SU-DHL-6 (cell line): Measurements from ENCODE around the gene KCNC4.

Experiments
- EZH2phosphoT487 ChIP-seq: fragments of 200-600 bp; sonication (generic), shearing (Covaris generic); conservative IDR thresholded peaks from 2 replicates; pipeline ENCODE4 v1.6.1; 2018; ENCODE audit warnings: mild to moderate bottlenecking, antibody characterized with exemption, low read length, moderate library complexity, mixed read lengths
- TF ChIP-seq, protein P1 (sequence below): fragments of 200-600 bp; sonication (generic); IDR thresholded peaks from one replicate; pipeline ENCODE4 v1.5.1; 2017; ENCODE audit warnings: antibody characterized with exemption, mild to moderate bottlenecking, low read length, moderate library complexity; ENCODE audit not compliant: insufficient read depth, poor library complexity, severe bottlenecking

DNA sequence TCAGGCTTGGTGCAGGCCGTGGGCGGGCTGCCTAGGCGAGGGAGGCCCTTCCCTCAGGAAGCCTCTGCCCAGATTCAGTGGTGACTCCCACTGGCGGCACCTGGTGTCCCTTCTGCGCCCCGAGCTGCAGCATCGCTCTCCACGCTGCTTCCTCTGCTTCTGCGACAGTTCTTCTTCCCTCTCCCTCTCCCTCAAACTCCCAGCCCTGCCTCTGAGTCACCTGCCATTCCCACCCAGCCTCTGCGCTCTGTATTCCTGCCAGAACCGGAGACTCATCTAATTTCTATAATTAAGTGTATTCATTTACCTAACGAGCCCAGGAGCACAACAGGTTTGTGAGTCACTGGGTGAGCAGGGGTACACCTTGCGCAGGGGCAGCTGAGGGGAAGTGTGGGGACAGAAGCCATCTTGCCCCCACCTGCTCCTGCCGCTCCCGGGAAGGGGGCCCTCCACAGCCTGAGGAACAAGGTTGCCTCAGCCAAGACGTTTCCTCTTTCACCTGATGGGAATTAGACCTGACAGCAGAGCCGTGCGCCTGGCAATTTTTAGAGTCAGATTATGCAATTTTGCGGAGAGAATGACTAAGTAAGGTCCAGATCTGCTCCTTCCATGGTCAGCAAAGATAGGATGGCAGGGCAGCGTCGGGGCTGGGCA is 19.4 kb downstream of the KCNC4 start:
- TF ChIP-seq, protein P1, sequence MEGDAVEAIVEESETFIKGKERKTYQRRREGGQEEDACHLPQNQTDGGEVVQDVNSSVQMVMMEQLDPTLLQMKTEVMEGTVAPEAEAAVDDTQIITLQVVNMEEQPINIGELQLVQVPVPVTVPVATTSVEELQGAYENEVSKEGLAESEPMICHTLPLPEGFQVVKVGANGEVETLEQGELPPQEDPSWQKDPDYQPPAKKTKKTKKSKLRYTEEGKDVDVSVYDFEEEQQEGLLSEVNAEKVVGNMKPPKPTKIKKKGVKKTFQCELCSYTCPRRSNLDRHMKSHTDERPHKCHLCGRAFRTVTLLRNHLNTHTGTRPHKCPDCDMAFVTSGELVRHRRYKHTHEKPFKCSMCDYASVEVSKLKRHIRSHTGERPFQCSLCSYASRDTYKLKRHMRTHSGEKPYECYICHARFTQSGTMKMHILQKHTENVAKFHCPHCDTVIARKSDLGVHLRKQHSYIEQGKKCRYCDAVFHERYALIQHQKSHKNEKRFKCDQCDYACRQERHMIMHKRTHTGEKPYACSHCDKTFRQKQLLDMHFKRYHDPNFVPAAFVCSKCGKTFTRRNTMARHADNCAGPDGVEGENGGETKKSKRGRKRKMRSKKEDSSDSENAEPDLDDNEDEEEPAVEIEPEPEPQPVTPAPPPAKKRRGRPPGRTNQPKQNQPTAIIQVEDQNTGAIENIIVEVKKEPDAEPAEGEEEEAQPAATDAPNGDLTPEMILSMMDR: no peak
- TF ChIP-seq EZH2phosphoT487: no peak
